CD4-positive, alpha-beta T cell treated with Interleukin-1 beta for 1 hour (primary cell): Measurements from ENCODE around the gene MTMR1.

Experiments used
- DNase-seq, 2 donors: peaks; one replicate each; pipeline ENCODE4 v3.0.0-alpha.2; 2020 to 2022

MTMR1 gene

GRCh38 chrX:150763810-150764209 lies 70.6 kb downstream of the MTMR1 start:
- DNase-seq = no peak

GRCh38 chrX:150765237-150765636 lies 72.0 kb downstream of the MTMR1 start:
- DNase-seq = no peak

- DNase-seq = no peak
Measured at GRCh38 chrX:150765782-150766350, 72.7 kb downstream of the MTMR1 start.

- no peak for DNase-seq
Measured at GRCh38 chrX:150766351-150767044, 73.3 kb downstream of the MTMR1 start.

- DNase-seq = no peak
Measured at GRCh38 chrX:150767045-150767395, 73.8 kb downstream of the MTMR1 start.

GRCh38 chrX:150767475-150768131 lies 74.4 kb downstream of the MTMR1 start:
- DNase-seq = peak in 1 of 2 donors; percentile 14

GRCh38 chrX:150768132-150768485 lies 74.9 kb downstream of the MTMR1 start:
- no peak for DNase-seq

- no peak for DNase-seq
Measured at GRCh38 chrX:150768580-150769190, 75.5 kb downstream of the MTMR1 start.

- DNase-seq = no peak
Measured at GRCh38 chrX:150769408-150769807, 76.2 kb downstream of the MTMR1 start.

GRCh38 chrX:150770623-150771022 lies 77.4 kb downstream of the MTMR1 start:
- no peak for DNase-seq

- DNase-seq = no peak
Measured at GRCh38 chrX:150771116-150771515, 77.9 kb downstream of the MTMR1 start.

GRCh38 chrX:150772150-150772970 lies 79.2 kb downstream of the MTMR1 start:
- DNase-seq = peak; percentile 64

GRCh38 chrX:150773117-150773516 lies 79.9 kb downstream of the MTMR1 start:
- no peak for DNase-seq

GRCh38 chrX:150773634-150774033 lies 80.4 kb downstream of the MTMR1 start:
- DNase-seq = no peak

GRCh38 chrX:150774798-150775568 lies 81.8 kb downstream of the MTMR1 start:
- DNase-seq = no peak

GRCh38 chrX:150775569-150776350 lies 82.6 kb downstream of the MTMR1 start:
- DNase-seq = no peak

GRCh38 chrX:150777328-150777992 lies 84.3 kb downstream of the MTMR1 start:
- no peak for DNase-seq

- DNase-seq = no peak
Measured at GRCh38 chrX:150779385-150779784, 86.2 kb downstream of the MTMR1 start.

GRCh38 chrX:150781677-150782076 lies 88.5 kb downstream of the MTMR1 start:
- no peak for DNase-seq

- no peak for DNase-seq
Measured at GRCh38 chrX:150790021-150790420, 96.8 kb downstream of the MTMR1 start.

- DNase-seq = no peak
Measured at GRCh38 chrX:150792949-150793527, 99.8 kb downstream of the MTMR1 start.
